Brain microvascular endothelial cell (primary cell): Measurements from ENCODE around the gene PLD6.
"Not testable (repeated sequence)": the region's sequence is repeated elsewhere in the genome, so short reads cannot be mapped to it uniquely, and the experiment has no call there.

Experiments
- DNase-seq: peaks from one replicate; pipeline ENCODE4 v3.0.0-alpha.2; 2020
- H3K27ac ChIP-seq: fragments of 250-450 bp; sonication (Bioruptor Pico); 2 replicates; pipeline ENCODE4 v1.5.1; 2020; ENCODE audit warnings: mild to moderate bottlenecking, moderate library complexity
- H3K27me3 ChIP-seq: fragments of 250-450 bp; sonication (Bioruptor Pico); replicated peaks from 2 replicates; pipeline ENCODE4 v1.5.1; 2020; ENCODE audit warnings: mild to moderate bottlenecking
- H3K36me3 ChIP-seq: fragments of 250-450 bp; sonication (Bioruptor Pico); replicated peaks from 2 replicates; pipeline ENCODE4 v1.5.1; 2020; ENCODE audit warnings: mild to moderate bottlenecking
- H3K4me3 ChIP-seq: 2 replicates; pipeline ENCODE4 v1.5.1; 2011; ENCODE audit warnings: low read depth, mild to moderate bottlenecking, control low read depth, low read length, moderate library complexity
- CTCF ChIP-seq: IDR thresholded peaks from 2 replicates; pipeline ENCODE4 v1.5.1; 2011; ENCODE audit warnings: low read depth, mild to moderate bottlenecking, moderate library complexity, low read length, control low read depth, inconsistent platforms; ENCODE audit errors: missing control alignments
- in situ Hi-C: cut with HindIII; loops from 2 replicates; pipeline ENCODE4 v1.10.0; 2017; ENCODE audit warnings: low sequenced_read_pairs, low pct_ligation_motif_present

PLD6 gene

DNA sequence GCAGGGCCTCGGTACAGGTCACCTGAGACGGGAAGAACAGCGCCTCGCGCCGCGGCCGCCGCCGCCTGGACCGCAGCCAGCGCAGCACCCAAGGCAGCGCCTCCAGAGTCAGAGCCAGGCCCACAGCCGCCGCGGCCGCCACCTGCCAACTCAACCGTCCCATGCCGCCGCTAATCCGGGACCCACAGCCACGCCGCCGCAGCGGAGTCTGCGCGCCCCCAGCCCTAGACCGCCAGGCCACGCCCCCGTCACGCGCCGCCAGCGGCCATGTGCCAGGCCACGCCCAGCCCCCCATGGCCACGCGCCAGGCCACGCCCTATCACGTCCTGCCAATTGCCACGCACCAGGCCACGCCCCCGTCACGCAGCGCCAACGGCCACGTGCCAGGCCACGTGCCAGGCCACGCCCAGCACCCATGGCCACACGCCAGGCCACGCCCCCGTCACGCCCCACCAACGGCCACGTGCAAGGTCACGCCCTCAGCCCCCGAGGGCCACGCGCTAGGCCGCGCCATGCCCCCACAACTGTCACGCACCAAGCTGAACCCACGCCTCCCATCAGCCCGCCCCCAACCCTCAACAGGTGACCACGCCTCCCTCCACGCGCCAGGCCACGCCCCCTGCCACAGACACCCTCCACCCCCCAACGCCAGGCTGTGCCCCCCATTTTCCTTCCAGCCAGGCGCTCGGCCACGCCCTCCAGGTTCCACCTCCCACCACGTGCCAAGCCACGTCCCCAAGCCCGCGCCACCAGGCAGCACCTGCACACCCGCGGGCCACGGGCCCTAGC is at the start of gene PLD6:
Gene PLD6 (minus strand): TSS at position 210 of the 789 bp plus-strand sequence. CDS start 47 bp downstream, at position 163.
- Histone ChIP-seq H3K27ac (no peak within 1 kb of the TSS), H3K4me3 (peak within 1 kb of the TSS; percentile 57), H3K27me3 (no peaks in the 10 kb centered on the region), H3K36me3 (no peaks in the 10 kb centered on the region)
- DNase-seq: peak; percentile 33
- TF ChIP-seq CTCF: no peak
- in situ Hi-C loops: no loop called here

GRCh38 chr17:17255689-17256088 is 49.6 kb upstream of the PLD6 start:
- DNase-seq, H3K27me3 ChIP-seq, in situ Hi-C loops, H3K27ac ChIP-seq, H3K4me3 ChIP-seq: not testable (repeated sequence)
- peaks cover 46% of the 10 kb centered on the region for H3K36me3 ChIP-seq

GRCh38 chr17:17254036-17254435 is 47.9 kb upstream of the PLD6 start:
- DNase-seq: no peak
- no peak for TF ChIP-seq CTCF
- Histone ChIP-seq H3K36me3 (peaks cover 42% of the 10 kb centered on the region), H3K27me3 (no peaks in the 10 kb centered on the region), H3K4me3 (no peak overlapping the region), H3K27ac (no peak overlapping the region)
- in situ Hi-C loops: no loop called here

GRCh38 chr17:17253406-17253805 is 47.3 kb upstream of the PLD6 start:
- Histone ChIP-seq H3K27me3 (no peaks in the 10 kb centered on the region), H3K27ac (no peak overlapping the region), H3K36me3 (peaks cover 44% of the 10 kb centered on the region), H3K4me3 (no peak overlapping the region)
- no peak for TF ChIP-seq CTCF
- no peak for DNase-seq
- in situ Hi-C loops: no loop called here

GRCh38 chr17:17252149-17252661 is 46.1 kb upstream of the PLD6 start:
- Histone ChIP-seq H3K4me3 (no peak overlapping the region), H3K27ac (no peak overlapping the region), H3K27me3 (no peaks in the 10 kb centered on the region), H3K36me3 (peaks cover 51% of the 10 kb centered on the region)
- in situ Hi-C loops: no loop called here
- no peak for TF ChIP-seq CTCF
- DNase-seq: no peak

- H3K27me3 ChIP-seq: no peaks in the 10 kb centered on the region
- no peak overlapping the region for H3K4me3 ChIP-seq
- DNase-seq: no peak
- peaks cover 32% of the 10 kb centered on the region for H3K36me3 ChIP-seq
- H3K27ac ChIP-seq: no peak overlapping the region
- no peak for TF ChIP-seq CTCF
- in situ Hi-C loops: no loop called here
These were observed 40.7 kb upstream of the PLD6 start for GRCh38 chr17:17246879-17247278.
